ENCODE results near the gene RPL38.

- no peak for TF ChIP-seq EZH2 (IDR thresholded peaks at IDR 0.05; ENCODE audit: insufficient read depth, low read length)
- TF ChIP-seq, protein P1, sequence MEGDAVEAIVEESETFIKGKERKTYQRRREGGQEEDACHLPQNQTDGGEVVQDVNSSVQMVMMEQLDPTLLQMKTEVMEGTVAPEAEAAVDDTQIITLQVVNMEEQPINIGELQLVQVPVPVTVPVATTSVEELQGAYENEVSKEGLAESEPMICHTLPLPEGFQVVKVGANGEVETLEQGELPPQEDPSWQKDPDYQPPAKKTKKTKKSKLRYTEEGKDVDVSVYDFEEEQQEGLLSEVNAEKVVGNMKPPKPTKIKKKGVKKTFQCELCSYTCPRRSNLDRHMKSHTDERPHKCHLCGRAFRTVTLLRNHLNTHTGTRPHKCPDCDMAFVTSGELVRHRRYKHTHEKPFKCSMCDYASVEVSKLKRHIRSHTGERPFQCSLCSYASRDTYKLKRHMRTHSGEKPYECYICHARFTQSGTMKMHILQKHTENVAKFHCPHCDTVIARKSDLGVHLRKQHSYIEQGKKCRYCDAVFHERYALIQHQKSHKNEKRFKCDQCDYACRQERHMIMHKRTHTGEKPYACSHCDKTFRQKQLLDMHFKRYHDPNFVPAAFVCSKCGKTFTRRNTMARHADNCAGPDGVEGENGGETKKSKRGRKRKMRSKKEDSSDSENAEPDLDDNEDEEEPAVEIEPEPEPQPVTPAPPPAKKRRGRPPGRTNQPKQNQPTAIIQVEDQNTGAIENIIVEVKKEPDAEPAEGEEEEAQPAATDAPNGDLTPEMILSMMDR (IDR thresholded peaks at IDR 0.05; ENCODE audit: insufficient read depth, low read depth, low read length) = no peak
Measured at GRCh38 chr17:74202938-74203337, 540 bp upstream of the RPL38 start.
